Heart left ventricle (tissue), 13 donors: Measurements from ENCODE around the gene SHROOM3.

Source experiments
- POLR2A ChIP-seq, 2 donors: fragments of 450-650 bp; IDR thresholded peaks; one replicate each; pipeline ENCODE4 v1.6.1; 2017; ENCODE audit warnings: antibody characterized with exemption in 2 of 2, mild to moderate bottlenecking in 2 of 2, moderate library complexity in 2 of 2
- TF ChIP-seq, protein P1 (sequence below), 12 donors: fragments of 200-600 bp; sonication (generic) in 4 of 12; IDR thresholded peaks; one replicate each; pipeline versions ENCODE4 v1.5.0 to v1.8.0; 2018 to 2022; ENCODE audit warnings: antibody characterized with exemption in 12 of 12, mild to moderate bottlenecking in 5 of 12
- donor health status: ischemic (EF 13 %, LVEDD 7.1; RV severe dilation, severe dysfunction).
- donor health status: DM: no; HTN: yes; CAD: no.
- donor health status: DM: no; HTN: no; CAD: no.
- donor health status: ischemic (EF 25% LVEDD 6.9; RV normal size, moderate dysfunction).
- donor health status: ischemic (EF 25% LVEDD 5.7; RV mildly dilated, moderate dysfunction).
- donor health status: ischemic (EF 35%, LVEDD 5.7; RV mildly dilated, moderate dysfunction).
- donor health status: nonischemic (EF 11% LVEDD 7.7; RV severe dilation, severe dysfunction).
- donor health status: DM: yes; HTN: yes; CAD: no.
- donor health status: PGD.
- donor health status: ischemic (EF 29% LVEDD 5.4; RV normal size, mild dysfunction).
- donor health status: nonischemic (EF 23%, LVEDD 6.1; RV moderate dilation, normal function).

DNA sequence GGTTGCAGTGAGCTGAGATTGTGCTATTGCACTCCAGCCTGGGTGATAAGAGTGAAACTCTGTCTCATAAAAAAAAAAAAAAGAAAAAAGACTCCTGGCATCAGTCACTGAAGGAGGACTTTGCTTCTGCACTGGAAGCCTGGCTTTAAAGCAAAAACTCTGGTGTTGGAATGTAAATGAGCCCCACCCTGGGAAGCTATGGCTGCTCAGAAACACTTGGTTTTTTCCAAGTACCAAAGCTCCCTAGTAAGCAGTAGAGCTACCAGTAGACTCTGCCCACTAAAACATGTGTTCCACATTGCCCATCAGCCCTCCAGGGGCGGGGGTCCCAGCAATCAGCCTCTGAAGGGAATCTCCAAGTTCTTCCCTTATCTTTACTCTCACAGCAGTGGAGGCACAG, 154.4 kb downstream of the SHROOM3 start:
- TF ChIP-seq POLR2A (IDR thresholded peaks at IDR 0.05) = no peak
- TF ChIP-seq, protein P1, sequence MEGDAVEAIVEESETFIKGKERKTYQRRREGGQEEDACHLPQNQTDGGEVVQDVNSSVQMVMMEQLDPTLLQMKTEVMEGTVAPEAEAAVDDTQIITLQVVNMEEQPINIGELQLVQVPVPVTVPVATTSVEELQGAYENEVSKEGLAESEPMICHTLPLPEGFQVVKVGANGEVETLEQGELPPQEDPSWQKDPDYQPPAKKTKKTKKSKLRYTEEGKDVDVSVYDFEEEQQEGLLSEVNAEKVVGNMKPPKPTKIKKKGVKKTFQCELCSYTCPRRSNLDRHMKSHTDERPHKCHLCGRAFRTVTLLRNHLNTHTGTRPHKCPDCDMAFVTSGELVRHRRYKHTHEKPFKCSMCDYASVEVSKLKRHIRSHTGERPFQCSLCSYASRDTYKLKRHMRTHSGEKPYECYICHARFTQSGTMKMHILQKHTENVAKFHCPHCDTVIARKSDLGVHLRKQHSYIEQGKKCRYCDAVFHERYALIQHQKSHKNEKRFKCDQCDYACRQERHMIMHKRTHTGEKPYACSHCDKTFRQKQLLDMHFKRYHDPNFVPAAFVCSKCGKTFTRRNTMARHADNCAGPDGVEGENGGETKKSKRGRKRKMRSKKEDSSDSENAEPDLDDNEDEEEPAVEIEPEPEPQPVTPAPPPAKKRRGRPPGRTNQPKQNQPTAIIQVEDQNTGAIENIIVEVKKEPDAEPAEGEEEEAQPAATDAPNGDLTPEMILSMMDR (IDR thresholded peaks at IDR 0.05) = no peak
